ENCODE results near the gene EFCAB9.
"Not testable (repeated sequence)": the region's sequence is repeated elsewhere in the genome, so short reads cannot be mapped to it uniquely, and the experiment has no call there.

EFCAB9 gene

DNA sequence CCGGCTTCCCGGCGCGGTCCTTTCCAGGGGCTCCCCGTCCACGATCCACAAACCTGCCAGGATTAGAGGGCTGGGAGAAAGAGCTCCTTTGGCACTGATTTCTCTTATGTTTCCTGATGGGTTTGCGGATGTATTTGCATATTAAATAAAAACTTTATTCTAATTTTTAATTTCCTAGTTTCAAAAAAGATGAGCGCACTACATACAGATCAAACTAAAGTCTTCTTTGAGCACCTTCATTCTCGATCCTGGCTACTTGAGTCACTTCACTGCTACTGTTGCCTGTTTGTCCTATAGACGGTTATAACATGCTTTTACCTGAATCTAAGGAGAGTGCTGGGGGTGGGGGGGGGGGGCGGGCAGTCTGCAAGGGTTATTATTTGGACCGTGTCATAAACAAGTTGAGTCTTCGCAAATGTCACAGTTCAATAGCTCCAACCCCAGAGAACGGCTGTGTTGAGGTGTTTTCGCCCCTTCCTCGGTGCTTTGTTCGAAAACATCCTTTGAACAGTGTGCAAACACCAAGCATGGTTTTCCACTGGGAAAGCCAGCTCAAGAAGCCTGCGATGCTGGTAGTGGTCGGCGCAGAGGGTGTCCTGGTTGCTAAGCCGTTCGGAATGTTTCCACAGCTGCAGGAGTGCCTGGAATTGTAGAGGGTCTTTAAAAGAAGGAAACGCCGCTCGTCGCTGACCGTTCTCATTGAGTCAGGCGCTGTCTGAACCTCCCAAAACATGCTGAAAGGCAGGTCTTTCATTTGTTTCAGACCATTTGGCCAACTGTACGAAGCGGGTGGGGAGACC is 4.9 kb upstream of the EFCAB9 start:
- DNase-seq (ENCODE audit: low spot score): no peak

DNA sequence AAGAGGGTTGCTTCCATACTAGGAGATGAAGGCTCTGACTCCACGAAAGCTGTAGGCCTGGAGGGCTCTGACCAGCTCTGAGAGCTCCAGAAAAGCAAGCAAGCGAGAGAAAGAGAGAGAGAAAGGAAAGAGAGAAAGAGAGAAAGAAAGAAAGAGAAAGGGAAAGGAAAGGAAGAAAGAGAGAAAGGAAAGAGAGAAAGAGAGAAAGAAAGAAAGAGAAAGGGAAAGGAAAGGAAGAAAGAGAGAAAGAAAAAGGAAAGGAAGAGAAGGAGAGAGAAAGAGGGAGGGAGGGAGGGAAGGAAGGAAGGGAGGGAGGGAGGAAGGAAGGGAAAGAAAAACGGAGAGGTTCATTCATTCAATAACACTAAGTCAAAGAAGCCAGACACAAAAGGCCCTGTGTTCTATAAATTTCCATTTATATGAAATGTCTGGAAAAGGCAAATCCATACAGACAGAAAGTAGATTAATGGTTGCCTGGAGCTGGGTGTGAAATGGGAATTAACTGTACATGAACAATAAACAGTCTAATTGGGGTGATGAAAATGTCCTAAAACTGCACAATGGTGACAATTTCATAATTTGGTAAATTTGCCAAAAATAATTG is 4.2 kb upstream of the EFCAB9 start:
- no peak for DNase-seq (ENCODE audit: low spot score)

DNA sequence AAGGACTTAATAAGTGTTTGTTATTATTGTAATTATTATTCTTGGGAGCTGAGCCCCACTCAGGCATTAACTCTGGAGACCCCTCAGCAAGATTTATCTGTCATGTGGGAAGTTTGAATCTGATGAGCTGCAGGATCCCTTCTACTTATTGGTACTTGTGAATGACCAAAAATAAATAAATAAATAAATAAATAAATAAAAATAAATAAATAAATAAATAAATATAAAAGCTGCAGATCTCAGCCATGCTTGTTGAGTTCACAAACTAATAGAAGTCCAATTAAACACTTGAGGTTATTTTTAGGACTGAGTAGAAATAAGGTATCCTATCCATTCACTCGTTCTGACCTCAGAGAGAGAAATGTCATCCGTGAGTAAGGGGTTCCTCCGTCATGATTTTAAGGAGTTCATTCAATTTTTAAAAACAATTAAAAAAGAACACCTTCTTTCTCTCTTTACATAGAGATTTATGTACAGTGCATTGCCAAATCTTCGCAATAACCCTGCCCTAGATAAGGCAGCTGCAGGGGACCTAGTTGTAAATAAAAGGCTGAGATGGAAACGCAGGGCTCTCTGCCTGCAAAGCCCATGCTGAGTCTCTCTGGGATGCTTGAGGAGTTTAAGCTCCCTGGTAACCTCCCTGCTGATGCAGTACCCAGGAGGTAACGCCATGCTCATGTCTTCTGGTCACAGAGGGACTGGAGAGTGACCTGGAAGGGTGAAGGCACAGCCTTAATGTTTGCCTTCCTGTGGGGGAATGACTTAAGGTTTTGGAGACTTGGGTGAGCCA is 1.2 kb downstream of the EFCAB9 start:
- no peak for DNase-seq (ENCODE audit: low spot score)

DNA sequence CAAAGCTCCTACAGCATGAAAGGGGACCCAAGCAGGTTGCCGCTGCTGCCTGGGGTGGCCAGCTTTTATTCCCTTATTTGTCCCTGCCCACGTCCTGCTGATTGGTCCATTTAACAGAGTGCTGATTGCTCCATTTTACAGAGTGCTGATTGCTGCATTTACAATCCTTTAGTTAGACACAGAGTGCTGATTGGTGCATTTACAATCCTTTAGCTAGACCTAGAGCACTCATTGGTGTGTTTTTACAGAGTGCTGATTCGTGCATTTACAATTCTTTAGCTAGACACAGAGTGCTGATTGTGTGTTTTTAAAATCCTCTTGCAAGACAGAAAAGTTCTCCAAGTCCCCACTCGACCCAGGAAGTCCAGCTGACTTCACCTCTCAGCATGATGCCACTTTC is 3.8 kb downstream of the EFCAB9 start:
- DNase-seq (ENCODE audit: low spot score): not testable (repeated sequence)

DNA sequence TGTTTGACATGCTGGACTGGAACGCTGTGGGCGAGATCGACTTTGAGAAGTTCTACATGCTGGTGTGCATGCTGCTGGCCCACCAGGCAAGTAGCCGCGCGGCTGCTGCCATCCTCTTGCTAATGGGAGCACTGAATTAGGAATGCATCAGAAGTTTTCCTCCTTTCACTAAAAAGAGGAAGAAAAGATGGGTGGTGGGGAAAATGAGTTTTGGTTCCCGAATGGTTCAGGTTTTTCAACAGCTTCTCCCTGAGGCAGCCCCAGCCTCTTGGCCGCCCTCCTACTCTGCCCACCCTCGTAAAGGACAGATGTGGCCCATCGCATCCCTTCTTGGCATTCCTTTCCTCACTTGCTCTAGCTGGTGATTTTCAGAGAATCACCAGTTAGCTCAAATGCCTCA is 5.5 kb downstream of the EFCAB9 start:
- no peak for DNase-seq (ENCODE audit: low spot score)

DNA sequence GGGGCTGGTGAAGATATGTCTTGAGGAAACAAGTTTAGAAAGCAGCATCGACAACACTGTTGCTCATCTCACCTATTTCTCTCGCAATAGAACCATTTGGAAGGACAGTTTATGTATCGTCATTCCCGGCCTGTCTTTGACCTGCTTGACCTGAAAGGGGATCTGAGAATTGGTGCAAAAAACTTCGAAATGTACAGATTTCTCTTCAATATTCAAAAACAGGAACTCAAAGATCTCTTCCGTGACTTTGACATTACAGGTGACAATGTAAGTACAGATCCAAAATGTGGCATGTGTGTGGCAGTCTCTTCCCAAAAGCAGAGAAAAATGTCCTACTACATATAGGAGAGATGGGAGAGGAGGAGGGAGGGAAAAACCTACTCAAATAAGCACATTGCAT is 6.5 kb downstream of the EFCAB9 start:
- DNase-seq (ENCODE audit: low spot score): no peak

DNA sequence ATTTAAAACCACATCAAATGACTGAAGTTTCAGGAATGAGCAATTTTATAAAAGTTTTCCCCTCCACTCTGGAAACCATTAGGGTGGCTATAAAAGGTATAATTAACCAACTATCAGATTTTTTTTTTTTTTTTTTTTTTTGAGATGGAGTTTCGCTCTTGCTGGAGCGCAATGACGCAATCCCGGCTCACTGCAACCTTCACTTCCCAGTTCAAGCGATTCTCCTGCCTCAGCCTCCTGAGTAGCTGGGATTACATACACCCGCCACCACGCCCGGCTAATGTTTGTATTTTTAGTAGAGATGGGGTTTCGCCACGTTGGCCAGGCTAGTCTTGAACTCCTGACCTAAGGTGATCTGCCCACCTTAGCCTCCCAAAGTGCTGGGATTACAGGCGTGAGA is 12.0 kb downstream of the EFCAB9 start:
- DNase-seq (ENCODE audit: low spot score): not testable (repeated sequence)

DNA sequence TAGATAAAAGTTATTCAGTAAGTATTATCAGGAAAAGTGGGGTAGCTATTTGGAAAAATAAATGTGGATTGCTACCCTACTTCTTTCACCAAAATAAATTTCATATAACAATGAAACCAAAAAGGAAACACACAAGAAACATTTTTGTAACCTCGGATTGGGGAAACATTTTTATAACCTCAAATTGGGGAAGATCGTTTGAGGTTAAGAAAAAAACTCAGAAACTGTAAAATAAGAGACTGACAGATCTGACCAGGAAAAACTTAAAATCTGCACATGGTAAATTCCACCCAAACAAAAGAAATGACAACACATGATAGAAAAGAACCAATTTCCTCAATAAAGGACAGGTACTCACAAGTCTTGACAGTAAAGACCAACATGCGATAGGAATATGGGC is 13.5 kb downstream of the EFCAB9 start:
- no peak for DNase-seq (ENCODE audit: low spot score)

DNA sequence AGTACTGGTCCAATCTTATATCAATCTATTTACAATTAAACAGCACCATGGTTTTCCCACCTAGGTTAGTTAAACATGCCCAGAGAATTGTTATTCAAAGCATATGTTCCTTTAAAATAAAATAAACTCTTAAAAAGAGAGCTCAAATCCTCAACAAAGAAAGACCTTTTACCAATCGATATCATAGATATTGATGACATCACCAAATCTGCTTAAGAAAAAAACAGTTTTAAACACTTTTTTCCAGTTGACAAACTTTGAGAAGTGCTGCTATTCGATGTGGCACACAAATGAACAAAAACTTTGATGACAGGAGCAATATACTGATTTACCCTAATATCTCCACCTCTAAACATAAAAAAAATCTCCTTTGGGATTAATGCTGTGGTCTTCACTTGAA is 15.7 kb downstream of the EFCAB9 start:
- no peak for DNase-seq (ENCODE audit: low spot score)

DNA sequence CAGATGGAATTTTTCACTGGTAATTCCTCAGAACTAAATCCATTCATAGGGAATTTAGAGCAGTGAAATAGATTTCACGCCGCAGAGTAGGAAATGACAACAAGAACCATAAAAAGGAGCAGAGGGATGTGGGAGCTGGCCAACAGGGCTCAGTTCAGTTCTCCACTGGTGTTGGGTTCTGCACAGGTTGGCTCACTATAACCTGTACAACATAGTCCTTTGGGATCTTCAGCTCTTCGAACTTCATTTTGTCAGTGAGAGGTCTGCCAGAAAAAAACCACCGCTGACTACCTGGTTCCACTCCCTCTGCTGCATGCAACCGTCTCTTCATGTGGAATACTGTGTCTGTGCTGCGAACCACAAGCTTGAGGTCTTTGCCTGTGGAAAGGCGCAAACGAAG is 17.7 kb downstream of the EFCAB9 start:
- DNase-seq (ENCODE audit: low spot score): no peak

DNA sequence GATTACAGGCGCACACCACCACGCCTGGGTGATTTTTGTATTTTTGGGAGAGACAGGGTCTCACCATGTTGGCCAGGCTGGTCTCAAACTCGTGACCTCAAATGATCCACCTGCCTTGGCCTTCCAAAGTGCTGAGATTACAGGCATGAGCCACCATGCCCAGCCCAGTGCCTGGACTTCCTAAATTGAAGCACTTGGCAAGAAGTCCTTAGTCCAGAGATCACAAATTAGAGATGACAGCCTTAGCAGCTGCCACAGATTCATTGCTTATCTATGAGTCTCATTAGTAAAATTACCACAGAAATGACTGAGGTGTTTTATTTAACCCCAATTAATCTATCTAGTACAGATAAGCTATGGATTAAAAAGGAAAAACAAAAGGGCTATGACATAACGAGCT is 19.2 kb downstream of the EFCAB9 start:
- no peak for DNase-seq (ENCODE audit: low spot score)

DNA sequence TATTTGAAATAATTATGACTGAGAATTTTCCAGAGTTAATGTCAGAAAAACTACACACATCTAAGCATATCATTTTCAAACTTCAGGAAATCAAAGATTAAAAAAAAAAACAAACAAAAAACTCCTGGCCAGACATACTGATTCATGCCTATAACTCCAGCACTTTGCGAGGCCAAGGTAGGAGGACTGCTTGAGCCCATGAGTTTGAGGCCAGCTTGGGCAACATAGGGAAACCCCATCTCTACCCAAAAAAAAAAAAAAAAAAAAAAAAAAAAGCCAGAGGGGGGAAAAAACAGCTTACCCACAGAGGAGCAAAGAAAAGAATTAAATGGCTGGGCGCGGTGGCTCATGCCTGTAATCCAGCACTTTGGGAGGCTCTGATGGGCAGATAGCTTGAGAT is 22.4 kb downstream of the EFCAB9 start:
- no peak for DNase-seq (ENCODE audit: low spot score)

DNA sequence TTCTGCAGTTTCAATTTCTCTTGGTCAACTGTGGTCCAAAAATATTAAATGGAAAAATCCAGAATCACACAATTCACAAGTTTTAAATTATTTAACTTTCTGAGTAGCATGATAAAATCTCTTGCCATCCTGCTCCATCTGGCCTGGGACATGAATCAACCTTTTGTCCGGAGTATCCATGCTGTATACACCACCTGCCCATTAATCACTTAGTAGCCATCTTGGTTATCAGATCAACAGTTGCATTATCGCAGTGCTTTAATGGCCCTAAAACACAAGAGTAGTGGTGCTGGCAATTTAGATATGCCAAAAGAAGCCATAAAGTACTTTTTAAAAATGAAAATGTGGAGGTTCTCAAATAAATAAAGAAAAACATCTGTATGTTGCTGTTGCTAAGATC is 25.3 kb downstream of the EFCAB9 start:
- DNase-seq (ENCODE audit: low spot score): no peak

DNA sequence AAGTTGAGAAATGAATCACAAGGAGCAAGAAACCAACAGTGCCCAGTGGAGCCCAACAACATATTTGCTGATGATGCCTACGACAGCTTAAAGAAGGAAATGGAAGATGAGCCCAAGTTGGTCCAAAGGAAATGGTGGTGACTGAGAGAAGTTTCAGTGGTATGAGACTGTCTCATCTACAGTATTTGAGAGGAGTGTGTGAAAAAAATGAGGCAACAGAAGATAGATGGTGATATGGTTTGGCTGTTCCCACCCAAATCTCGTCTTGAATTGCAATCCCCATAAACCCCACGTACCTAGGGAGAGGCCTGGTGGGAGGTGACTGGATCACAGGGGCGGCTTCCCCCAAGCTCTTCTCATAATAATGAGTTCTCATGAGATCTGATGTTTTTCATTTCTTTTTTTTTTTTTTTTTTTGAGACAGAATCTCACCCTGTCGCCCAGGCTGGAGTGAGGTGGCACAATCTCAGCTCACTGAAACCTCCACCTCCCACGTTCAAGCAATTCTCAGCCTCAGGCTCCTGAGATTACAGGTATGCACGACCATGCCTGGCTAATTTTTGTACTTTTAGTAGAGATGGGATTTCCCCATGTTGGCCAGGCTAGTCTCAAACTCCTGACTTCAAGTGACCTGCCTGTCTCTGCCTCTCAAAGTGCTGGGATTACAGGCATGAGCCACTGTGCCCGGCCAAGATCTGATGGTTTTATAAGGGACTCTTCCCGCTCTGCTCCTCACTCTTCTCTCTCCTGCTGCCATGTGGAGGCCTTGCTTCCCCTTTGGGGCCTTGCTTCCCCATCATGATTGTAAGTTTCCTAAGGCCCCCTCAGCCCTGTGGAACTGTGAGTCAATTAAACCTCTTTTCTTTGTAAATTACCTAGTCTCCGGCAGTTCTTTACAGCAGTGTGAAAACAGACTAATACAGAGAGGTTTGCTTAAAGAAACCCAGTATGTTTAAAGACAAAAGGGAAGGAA is 30.2 kb downstream of the EFCAB9 start:
- DNase-seq (ENCODE audit: low spot score): no peak

DNA sequence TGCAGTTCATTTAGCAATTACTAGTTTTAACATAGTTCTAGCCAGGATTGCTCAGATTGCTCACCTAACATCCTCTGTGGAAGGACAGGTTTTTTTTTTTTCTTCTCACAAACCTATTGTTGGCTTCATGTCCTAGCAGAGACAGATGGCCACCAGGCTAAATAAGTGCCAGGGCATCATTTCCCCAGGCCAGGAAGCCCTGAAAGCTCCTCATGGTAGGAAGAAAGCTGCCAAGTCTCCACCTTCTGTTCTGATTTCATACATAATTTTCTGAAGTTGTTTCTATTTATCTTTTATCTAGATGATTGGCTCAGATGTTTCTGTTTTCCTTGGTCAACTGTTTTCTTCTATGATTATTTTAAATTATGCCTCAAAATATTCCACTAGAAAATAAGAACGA is 31.0 kb downstream of the EFCAB9 start:
- no peak for DNase-seq (ENCODE audit: low spot score)

DNA sequence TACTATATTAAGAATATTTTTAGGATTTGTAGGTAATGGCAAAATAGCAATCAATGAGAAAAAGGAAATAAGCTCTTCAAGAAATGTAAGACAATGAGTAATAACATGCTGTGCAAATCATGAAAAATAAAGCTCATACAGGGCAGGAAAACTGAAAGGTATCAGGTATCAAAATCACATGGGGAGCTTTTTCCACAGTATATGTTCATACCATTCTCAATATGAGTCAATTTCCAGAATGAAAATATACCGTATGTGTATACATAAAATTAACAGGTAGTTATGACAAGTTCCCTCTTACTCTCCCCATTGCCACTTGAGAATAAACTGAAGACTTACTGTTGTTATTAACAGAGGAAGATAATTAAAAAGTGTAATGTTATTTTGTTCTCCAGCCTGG is 35.9 kb downstream of the EFCAB9 start:
- DNase-seq (ENCODE audit: low spot score): no peak

DNA sequence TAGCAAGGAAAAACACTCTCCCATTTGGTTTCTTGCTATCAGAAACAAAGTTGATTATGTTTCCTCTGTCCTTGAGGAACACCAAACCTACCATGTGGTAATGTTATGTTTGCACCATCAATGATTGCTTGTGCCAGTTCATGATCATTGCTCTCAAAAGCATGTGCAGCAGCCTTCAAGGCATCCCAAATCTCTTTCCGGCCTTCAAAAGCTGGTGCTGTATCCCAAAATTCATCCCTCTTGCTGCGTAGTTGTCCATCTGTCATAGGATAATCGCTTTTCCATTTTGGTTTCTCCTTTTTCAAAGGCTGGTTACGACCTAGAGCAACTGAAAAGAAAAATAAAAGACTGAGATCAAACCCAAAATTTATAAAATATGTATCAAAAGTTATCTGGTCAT is 40.1 kb downstream of the EFCAB9 start:
- no peak for DNase-seq (ENCODE audit: low spot score)

DNA sequence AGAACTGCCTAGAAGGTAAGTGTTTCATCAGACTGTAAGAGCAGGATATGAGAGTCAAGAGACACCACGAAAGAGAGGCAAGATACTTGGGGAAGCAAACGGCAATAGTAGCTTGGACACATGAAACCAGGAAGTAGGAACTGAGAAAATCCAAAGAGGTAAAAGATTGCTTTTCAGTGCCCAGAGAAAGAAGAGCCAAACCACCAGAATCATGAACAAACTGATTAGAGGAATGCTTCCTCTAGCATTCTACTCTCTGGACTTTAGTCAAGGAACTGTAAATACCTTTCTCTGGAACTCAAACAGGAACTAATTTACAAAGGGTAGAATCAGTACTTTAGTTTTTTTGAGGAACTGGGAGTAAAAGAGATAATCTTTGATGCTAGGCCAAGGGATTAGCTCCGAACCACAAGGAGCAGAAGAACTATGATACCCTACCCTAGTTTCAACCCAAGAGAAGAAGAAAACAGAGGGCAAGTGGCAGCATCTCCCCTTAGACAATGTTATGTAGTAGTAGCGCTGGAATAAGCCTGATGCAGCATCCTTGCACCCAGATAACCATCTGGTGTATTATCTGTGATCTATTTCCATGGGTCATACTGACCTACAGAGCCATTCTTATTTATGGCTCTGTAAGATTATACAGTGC is 41.3 kb downstream of the EFCAB9 start:
- DNase-seq (ENCODE audit: low spot score): peak; percentile 20

DNA sequence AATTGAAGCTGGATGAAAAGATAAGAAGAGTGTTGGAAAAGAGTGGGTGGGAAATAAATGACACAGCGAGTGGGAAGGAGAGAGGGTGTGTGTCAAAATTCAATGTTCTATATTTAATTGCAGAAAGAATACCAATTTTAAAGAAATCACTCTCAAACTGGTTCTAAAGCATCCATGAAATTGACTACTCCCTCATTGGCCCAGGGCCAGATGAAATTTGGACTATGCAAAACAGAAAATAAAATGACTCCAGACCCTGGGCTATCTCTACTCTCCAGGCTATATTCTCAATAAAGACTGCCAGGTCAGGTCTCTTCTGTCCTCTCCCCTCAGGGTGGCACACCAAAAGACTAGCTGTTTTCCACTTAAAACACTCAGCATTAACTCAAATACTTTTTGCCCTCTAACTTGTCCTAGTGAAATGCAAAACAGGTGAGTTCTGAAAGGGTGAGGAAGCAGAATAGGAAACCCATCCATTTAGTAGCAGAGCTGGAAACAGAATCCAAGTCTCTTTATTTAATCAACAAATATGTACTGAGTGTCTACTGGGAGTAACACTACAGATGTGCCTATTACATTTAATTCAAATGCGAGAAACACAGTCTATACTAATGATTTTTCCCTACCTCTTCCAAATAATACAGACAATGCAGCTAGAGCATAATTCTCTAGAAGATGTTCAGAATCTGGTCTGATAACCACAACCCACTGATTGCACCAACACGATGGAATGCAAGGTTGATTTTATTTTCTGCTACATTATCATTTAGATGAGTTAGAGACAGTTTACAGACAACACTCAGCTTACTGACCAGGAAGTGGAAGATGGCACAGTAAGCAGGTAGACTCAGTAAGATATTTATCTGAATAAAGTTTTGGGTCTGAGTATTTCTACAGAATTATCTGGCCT is 42.1 kb downstream of the EFCAB9 start:
- peak; percentile 11 for DNase-seq (ENCODE audit: low spot score)

DNA sequence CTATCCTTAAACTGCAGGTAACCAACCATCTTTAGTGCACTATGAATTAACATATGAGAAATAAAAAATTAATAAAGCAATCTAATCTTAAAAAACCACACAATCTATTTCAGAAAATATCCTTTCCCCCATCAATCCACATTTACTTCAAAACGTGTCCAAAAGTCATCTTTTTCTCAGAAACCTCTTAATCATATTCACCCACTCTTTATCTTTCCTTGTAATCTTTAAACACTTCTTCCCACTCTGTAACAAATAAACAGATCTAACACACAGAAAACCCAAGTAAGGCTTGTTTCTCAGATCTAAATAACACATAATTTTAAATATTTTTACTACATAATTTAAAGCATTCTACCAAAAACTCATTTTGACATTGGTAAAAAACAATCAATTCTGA is 44.4 kb downstream of the EFCAB9 start:
- DNase-seq (ENCODE audit: low spot score): no peak

Data from HuH-7 (cell line).